Dermis microvascular lymphatic vessel endothelial cell (primary cell): Measurements from ENCODE around the gene ZNF787. TPM values are rescaled to one million over a fixed set of nuclear protein-coding genes. Genes with fewer than 3 reads are reported as not detected.

Experiments
- DNase-seq, 2 donors: peaks; one replicate each; pipeline versions ENCODE4 v3.0.0 to v3.0.0-alpha.2; 2010; ENCODE audit warnings: low read depth in 2 of 2
- total RNA-seq: library from RNA; depleted of rRNA; stranded (reverse); fragments of >200 nt; gene quantifications from 2 replicates; pipeline ENCODE4 v1.2.1, GENCODE V29; 2014

Gene ZNF787
- total RNA-seq, 1 donor from 2014 or later: 25.7 TPM

DNA sequence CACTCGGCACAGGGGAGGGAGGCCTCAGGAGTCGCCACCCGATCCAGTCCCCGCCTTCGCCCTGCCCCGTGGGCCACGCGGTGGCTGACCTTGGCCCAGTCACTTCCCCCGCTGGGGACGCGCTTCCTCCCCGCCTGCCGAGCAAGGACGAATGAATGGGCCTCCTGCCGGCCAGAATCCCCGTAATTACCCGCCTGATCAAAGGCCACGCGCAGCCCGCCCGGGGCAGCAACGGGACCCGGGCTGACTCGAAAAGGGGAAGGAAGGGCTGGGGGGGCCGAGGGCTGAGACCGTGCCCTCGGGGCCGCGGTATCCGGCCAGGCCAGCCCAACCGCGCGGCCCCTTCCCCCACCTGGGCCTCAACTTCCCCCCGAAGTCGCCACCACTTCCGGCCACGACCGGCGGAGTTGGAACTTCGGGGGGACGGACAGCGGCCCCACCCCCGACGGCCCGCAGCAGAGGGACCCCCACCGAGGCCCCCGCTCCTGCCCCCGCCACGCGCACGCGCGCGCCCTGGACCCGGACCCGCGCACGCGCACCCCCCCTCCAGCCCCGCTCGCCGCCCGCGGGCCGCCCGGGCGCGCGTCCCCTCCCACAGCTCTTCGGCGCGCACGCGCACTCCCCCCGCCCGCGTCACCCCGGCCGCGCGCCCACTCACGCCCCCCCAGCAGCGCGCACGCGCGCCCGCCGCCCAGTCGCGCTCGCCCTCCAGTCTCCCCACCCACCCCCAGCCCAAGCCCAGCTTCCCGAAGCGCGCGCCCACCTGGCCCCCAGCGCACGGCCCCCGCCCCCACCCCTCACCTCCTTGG is 520 bp downstream of the ZNF787 start:
- DNase-seq: peak; percentile 73 to 88

DNA sequence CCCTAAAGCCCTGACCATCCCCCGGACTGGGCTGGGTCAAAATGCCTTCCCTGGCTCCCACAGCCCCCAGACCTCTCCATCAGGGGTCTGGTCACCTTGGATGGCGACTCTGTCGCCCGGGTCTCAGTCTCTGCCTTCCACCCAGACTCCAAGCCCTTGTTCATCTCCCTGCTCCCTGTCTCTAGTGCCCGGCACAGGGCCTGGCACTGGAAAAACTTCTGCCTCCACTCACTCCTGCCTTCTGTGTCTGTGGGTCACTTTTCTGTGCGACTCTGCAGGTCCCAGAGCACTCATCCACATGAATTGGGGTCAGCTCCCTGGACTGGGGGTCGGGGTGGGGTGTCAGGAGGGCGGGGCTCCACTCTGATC is 1.1 kb downstream of the ZNF787 start:
- DNase-seq: no peak

DNA sequence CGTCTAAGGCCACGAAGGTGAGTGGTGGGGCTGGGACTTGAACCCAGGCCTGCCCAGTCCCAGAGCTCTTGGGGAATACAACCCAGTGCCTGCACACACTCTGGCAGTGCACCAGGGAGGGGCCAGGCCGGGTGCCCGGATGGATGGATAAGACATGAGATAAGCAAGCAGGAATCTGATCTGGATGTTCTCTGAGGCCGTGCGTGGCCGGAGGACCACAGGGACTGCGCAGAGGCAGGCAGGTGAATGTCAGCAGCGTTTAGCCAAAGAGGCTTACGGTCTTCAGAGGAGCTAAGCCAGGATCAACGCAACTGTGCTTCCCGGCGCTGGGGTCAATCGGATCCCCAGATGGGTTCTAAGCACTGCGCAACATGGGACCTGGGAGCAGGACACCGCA is 1.5 kb downstream of the ZNF787 start:
- peak in 1 of 2 donors; percentile 38 for DNase-seq

GRCh38 chr19:56118666-56119581 is 2.2 kb downstream of the ZNF787 start:
- no peak for DNase-seq

DNA sequence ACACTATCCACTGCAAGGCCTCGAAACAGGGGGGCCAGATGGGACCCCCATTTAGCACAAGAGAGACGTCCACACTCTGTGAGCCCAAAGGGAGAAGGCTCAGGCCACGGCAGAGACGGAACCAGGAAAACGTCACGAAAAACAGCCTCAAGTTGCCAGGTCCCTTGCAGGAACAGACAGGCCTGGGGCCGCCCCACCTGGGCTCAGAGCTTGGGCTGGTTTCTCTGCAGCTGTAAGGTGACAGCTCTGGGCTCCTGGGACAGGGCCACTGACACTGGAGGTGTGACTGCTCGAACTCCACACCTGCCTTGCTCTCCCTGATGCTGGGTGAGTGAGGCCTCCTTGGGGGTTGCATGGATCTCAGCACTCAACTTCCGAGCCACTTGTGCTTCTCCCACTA is 3.2 kb downstream of the ZNF787 start:
- DNase-seq: no peak

DNA sequence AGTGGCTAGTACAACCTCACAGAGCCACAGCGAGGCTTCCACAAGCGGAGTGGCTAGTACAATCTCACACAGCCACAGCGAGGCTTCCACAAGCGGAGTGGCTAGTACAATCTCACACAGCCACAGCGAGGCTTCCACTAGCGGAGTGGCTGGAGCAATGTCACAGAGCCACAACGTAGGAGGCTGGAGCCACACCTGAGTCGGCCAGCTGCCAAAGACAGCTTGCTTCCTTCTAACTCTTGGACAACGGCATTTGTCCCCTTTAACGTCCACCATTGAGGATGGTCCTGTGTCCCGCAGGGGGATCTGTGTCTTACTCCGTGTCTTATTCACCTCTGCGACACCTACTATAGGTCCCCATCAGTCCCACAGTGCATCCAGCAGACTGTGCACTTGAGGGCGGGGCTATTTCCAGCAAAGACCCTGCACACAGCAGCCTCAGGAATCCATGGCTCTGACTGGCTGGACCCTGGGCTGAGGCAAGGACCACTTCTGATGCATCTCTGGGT is 3.7 kb downstream of the ZNF787 start:
- no peak for DNase-seq

DNA sequence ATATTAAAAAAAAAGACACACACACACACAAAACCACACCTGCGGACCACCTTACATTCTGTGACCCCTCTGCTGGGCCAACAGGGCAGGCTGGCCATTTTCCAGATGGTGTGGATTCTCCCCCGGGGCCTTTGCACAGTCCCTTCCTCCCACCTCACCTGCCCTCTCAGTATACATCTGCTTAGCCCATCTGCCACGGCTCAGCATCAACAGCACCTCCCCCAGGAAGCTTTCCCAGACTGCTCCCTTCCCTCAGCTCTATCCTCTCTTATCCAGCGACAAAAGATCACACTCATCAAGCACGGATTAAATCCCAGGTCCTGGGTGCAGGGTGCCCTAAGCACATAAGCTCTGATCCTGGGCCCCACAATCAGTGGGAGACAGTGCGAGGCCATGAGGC is 4.5 kb downstream of the ZNF787 start:
- DNase-seq: no peak

DNA sequence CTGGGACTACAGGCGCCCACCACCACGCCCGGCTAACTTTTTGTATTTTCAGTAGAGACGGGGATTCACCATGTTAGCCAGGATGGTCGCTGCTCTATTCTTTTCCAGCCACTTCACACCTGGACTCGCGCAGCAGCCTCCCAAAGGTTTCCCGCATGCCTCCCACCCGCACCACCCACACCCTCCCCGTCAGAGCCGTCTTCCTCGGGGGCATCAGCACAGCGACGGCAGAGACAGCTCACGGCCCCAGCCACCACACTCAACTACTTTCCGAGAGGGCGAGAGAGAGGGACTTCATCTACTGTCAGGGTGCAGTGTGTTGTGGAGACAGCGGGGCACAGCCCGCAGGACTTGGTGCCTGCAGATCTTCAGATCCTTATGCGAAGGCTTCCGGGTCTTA is 5.6 kb downstream of the ZNF787 start:
- DNase-seq: no peak

GRCh38 chr19:56114778-56115110 is 6.4 kb downstream of the ZNF787 start:
- no peak for DNase-seq

DNA sequence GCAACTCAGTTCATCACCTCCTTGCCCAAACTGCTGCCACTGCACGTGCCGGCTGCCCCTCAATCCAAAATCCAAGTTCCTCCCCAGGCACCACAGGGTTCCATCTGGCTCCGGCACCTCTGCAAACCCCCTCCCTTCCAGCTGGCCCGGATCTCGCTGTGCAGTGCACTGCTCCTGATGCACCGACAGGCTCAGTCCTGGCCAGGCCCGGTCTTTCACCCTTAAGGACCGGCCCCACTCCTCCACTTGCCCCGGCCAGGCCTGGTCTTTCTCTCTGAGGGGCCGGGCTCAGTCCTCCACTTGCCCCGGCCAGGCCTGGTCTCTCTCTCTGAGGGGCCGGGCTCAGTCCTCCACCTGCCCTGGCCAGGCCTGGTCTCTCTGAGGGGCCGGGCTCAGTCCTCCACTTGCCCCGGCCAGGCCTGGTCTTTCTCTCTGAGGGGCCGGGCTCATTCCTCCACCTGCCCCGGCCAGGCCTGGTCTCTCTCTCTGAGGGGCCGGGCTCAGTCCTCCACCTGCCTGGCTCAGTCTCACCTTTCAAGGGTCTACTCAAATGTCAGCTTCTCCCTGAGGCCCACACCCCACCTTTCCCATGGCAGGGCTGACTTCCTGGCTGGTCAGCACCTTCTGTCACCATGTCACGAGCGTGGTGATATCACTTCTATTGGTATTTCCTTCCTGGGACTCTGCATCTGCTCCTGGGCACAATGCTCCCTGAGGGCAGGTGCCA is 6.9 kb downstream of the ZNF787 start:
- DNase-seq: no peak

- no peak for DNase-seq
Measured at GRCh38 chr19:56113074-56113632, 7.9 kb downstream of the ZNF787 start.

DNA sequence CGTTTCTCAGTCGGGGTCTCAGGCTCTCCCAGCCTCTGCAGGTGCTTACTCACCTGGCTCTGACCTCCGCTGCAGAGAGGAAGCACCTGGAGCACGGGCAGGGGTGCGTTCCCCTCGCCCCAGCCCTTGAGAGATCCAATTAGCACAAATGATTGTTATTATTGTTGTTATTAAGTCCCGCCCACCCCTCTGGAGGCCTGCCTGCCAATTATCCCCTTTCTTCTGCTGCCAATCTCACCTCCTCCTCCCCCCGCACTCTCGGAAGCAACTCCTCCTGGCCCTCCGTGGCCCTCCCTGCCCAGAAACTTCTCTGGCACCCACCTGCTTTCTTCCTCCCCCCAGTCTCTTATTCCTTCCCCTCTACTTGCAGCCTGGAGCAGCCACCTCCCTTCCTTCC is 8.8 kb downstream of the ZNF787 start:
- DNase-seq: no peak

DNA sequence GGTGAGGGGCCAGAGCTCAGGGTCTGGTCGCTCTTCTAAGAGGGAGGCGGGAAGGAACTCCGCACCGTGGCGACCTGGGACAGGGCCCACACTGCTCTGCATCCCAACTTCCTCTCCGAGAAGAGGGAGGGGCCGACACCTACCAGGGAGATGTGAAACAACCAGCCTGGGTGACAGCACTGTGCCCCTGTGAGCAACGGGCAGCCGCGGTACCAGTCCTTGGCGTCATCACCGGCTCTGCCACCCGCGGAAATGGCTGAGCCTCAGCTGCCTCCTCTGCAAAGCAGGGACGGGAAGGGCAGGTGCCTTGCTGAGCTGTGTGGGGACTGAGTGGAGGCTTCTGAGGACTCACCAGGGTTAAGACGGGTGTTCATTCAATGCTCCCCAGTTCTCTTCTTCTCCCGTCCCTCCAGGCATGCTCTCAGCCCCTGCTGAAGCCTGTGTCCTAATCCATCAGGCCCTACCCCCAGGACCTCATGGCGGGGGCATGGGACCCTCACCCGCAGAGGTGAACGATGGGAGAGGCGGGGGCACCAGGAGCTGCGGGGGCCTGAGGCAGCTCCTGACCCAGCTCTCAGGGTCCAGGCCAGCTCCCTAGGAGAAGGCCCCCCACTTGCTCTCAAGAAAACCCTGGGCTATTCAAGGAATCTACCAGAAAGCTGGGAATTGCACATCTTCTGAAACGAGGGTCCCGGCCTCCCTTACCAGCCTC is 9.3 kb downstream of the ZNF787 start:
- DNase-seq: peak in 1 of 2 donors; percentile 20

- DNase-seq: peak; percentile 66 to 72
Measured at GRCh38 chr19:56110515-56111448, 10.3 kb downstream of the ZNF787 start.

DNA sequence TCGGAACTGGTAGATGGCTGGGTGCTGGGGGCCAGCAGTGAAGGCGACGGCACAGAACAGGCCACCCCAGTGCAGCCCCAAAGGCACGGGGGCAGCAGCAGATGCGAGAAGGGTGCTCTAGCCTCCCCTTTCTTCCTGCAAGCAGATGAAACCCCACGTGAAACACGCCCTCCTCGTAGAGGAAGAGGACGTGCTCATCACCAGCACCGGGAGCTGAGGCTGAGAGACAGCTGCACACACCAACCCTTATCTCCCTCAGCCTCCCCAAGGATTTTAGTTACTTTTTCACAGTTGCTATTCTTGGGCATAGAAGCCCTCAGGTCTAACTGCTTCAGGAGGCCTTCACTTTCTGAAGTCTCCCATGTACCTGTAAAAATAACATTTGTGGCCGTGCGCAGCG is 11.9 kb downstream of the ZNF787 start:
- DNase-seq: no peak

- no peak for DNase-seq
Measured at GRCh38 chr19:56108447-56109195, 12.5 kb downstream of the ZNF787 start.

DNA sequence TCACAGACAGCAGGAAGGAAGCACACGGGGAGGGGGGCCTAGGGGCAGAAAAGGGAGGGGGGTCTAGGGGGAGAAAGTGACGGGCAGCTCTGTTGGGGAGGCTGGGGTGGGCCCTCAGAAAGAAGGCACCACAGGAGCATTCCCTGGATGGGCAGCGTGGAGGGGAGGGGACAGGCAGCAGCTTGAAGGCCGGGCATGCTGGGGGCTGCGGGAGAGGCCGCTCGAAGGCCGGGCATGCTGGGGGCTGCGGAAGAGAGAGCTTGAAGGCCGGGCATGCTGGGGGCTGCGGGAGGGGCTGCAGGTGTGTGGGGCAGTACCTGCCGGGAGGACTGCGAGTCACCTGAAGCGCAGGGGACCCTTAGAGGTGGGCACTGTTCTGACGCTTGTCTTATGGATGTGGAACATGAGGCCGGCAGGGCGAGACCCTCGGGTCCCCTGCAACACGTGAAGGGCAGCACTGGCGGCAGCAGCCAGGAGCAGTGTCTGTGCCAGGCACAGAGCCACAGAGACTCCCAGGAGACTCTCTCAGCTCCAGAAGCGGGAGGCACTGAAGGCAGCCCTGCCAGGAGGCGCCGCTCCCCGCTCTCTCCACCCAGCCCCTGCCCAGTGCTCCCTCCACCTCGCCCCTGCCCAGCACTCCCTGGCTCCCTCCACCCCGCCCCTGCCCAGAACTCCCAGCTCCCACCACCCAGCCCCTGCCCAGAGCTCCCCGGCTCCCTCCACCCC is 13.3 kb downstream of the ZNF787 start:
- DNase-seq: no peak

GRCh38 chr19:56106993-56107392 is 14.1 kb downstream of the ZNF787 start:
- no peak for DNase-seq
